Activated B cell treated with CpG ODN at 0.5 μM for 24 hours (primary cell): ENCODE data around the gene MUC5B. TPM values are rescaled to one million over a fixed set of nuclear protein-coding genes. Genes with fewer than 3 reads are reported as not detected.

Experiments
- ATAC-seq: fragments of 200-7000 bp; cut with Tn5 transposase; one replicate; pipeline ENCODE4 v1.10.0; 2021; ENCODE audit warnings: low read depth, mild to moderate bottlenecking, moderate library complexity
- CTCF ChIA-PET: fragments of 350-600 bp; sonication (Branson Sonifier 250); formaldehyde crosslinking; loops from one replicate; lab custom pipeline; 2021; ENCODE audit warnings: antibody characterized with exemption; lab: Charles Lee
- POLR2A ChIA-PET: fragments of 350-600 bp; sonication (Branson Sonifier 250); formaldehyde crosslinking; loops from one replicate; lab custom pipeline; 2021; ENCODE audit warnings: antibody characterized with exemption; lab: Charles Lee
- DNase-seq: peaks from one replicate; pipeline ENCODE4 v3.0.0; 2022
- H3K27ac Mint-ChIP-seq: one replicate; pipeline ENCODE4 v1.8.0; 2020; ENCODE audit warnings: mixed read lengths
- H3K27me3 Mint-ChIP-seq: one replicate; pipeline ENCODE4 v1.8.0; 2021; ENCODE audit warnings: mixed read lengths
- H3K36me3 Mint-ChIP-seq: one replicate; pipeline ENCODE4 v1.8.0; 2021; ENCODE audit warnings: low read depth, mixed read lengths
- H3K4me1 Mint-ChIP-seq: one replicate; pipeline ENCODE4 v1.8.0; 2021; ENCODE audit warnings: mixed read lengths
- H3K4me3 Mint-ChIP-seq: one replicate; pipeline ENCODE4 v1.8.0; 2020; ENCODE audit warnings: mild to moderate bottlenecking, mixed read lengths
- H3K9me3 Mint-ChIP-seq: one replicate; pipeline ENCODE4 v1.8.0; 2020; ENCODE audit warnings: mixed read lengths
- CTCF ChIP-seq: fragments of 200-600 bp; IDR thresholded peaks from one replicate; pipeline ENCODE4 v1.8.0; 2022; ENCODE audit warnings: antibody characterized with exemption, mild to moderate bottlenecking
- intact Hi-C: fragments of 100-400 bp; cut with micrococcal nuclease; formaldehyde crosslinking; loops from one replicate; pipeline ENCODE4 v1.15.1; 2024
- total RNA-seq: library from RNA; stranded (reverse); gene quantifications from 2 replicates; pipeline ENCODE4 v1.2.3, GENCODE V29; 2022

MUC5B gene
- total RNA-seq, 1 donor from 2014 or later = not detected

- Mint-ChIP-seq H3K4me1 (no peaks in the 10 kb centered on the region), H3K4me3 (no peak overlapping the region), H3K27me3 (peaks cover 9% of the 10 kb centered on the region), H3K36me3 (no peaks in the 10 kb centered on the region), H3K9me3 (no peaks in the 10 kb centered on the region), H3K27ac (no peak overlapping the region)
- DNase-seq (no peak), ATAC-seq (no peak)
- CTCF ChIA-PET = no interaction called here
- intact Hi-C loops = no loop called here
- TF ChIP-seq CTCF = no peak
- POLR2A ChIA-PET = no interaction called here
Observed at GRCh38 chr11:1220941-1221721, 1.7 kb upstream of the MUC5B start.

- CTCF ChIA-PET = no interaction called here
- POLR2A ChIA-PET = no interaction called here
- no peak for ATAC-seq
- Mint-ChIP-seq H3K4me1 (no peaks in the 10 kb centered on the region), H3K36me3 (no peaks in the 10 kb centered on the region), H3K9me3 (no peaks in the 10 kb centered on the region), H3K27me3 (peaks cover 9% of the 10 kb centered on the region), H3K4me3 (no peak overlapping the region), H3K27ac (no peak overlapping the region)
- DNase-seq = no peak
- no peak for TF ChIP-seq CTCF
- intact Hi-C loops = no loop called here
Observed at GRCh38 chr11:1221848-1222311, 986 bp upstream of the MUC5B start.

GRCh38 chr11:1223346-1224110 lies 662 bp downstream of the MUC5B start:
- Mint-ChIP-seq H3K4me3 (no peak overlapping the region), H3K36me3 (no peaks in the 10 kb centered on the region), H3K9me3 (no peaks in the 10 kb centered on the region), H3K27me3 (peaks cover 9% of the 10 kb centered on the region), H3K4me1 (no peaks in the 10 kb centered on the region), H3K27ac (no peak overlapping the region)
- ATAC-seq = no peak
- intact Hi-C loops = no loop called here
- TF ChIP-seq CTCF = no peak
- POLR2A ChIA-PET = no interaction called here
- CTCF ChIA-PET = no interaction called here
- no peak for DNase-seq

- Mint-ChIP-seq H3K4me3 (no peak overlapping the region), H3K4me1 (no peaks in the 10 kb centered on the region), H3K9me3 (no peaks in the 10 kb centered on the region), H3K36me3 (no peaks in the 10 kb centered on the region), H3K27me3 (peaks cover 9% of the 10 kb centered on the region), H3K27ac (no peak overlapping the region)
- intact Hi-C loops = no loop called here
- DNase-seq (no peak), ATAC-seq (no peak)
- CTCF ChIA-PET = no interaction called here
- no peak for TF ChIP-seq CTCF
- POLR2A ChIA-PET = no interaction called here
Observed at GRCh38 chr11:1224111-1224490, 1.2 kb downstream of the MUC5B start.
